PFSK-1 (cell line): ENCODE measurements around the gene TMEM229B.

Experiments
- FOXP2 ChIP-seq: optimal IDR thresholded peaks from 2 replicates; pipeline ENCODE3; 2011; ENCODE audit warnings: borderline replicate concordance, control low read depth, inconsistent platforms; ENCODE audit not compliant: insufficient read depth; ENCODE audit errors: extremely low read length, extremely low read depth
- POLR2AphosphoS5 ChIP-seq: IDR thresholded peaks from 2 replicates; pipeline ENCODE4 v1.6.1; 2012; ENCODE audit warnings: low read depth, mild to moderate bottlenecking, control low read depth, low read length, moderate library complexity
- REST ChIP-seq, 2 experiments: IDR thresholded peaks; 2 replicates each; pipeline versions ENCODE4 v1.6.1 to v1.8.0; 2011 to 2012; ENCODE audit warnings: low read depth in 2 of 2, low read length in 2 of 2, control low read depth in 1 of 2, inconsistent platforms in 1 of 2, mild to moderate bottlenecking in 1 of 2, moderate library complexity in 1 of 2; ENCODE audit not compliant: insufficient read depth in 1 of 2
- SIN3A ChIP-seq: IDR thresholded peaks from 2 replicates; pipeline ENCODE4 v1.6.1; 2012; ENCODE audit warnings: mild to moderate bottlenecking, low read length, moderate library complexity, borderline replicate concordance; ENCODE audit not compliant: insufficient read depth
- TAF1 ChIP-seq: IDR thresholded peaks from 2 replicates; pipeline ENCODE4 v1.6.1; 2012; ENCODE audit warnings: low read length, control low read depth, borderline replicate concordance; ENCODE audit not compliant: insufficient read depth

The TMEM229B gene

GRCh38 chr14:67426983-67427606, 61.4 kb downstream of the TMEM229B start:
- TF ChIP-seq POLR2AphosphoS5 (no peak), TAF1 (no peak), FOXP2 (no peak), REST (IDR thresholded peaks at IDR 0.05; ENCODE audit: insufficient read depth in 1 of 2, low read depth in 2 of 2, low read length in 2 of 2) (no peak), SIN3A (no peak)

- TF ChIP-seq FOXP2 (no peak), POLR2AphosphoS5 (no peak), REST (IDR thresholded peaks at IDR 0.05; ENCODE audit: insufficient read depth in 1 of 2, low read depth in 2 of 2, low read length in 2 of 2) (no peak), SIN3A (no peak), TAF1 (no peak)
These were observed 62.4 kb downstream of the TMEM229B start for GRCh38 chr14:67426161-67426560.

- TF ChIP-seq TAF1 (no peak), REST (IDR thresholded peaks at IDR 0.05; ENCODE audit: insufficient read depth in 1 of 2, low read depth in 2 of 2, low read length in 2 of 2) (no peak), POLR2AphosphoS5 (no peak), FOXP2 (no peak), SIN3A (no peak)
These were observed 62.9 kb downstream of the TMEM229B start for GRCh38 chr14:67425608-67426007.

GRCh38 chr14:67424539-67424938, 64.0 kb downstream of the TMEM229B start:
- no peak for TF ChIP-seq REST (IDR thresholded peaks at IDR 0.05; ENCODE audit: insufficient read depth in 1 of 2, low read depth in 2 of 2, low read length in 2 of 2)
- TF ChIP-seq POLR2AphosphoS5, result no peak
- TF ChIP-seq TAF1, result no peak
- TF ChIP-seq SIN3A, result no peak
- no peak for TF ChIP-seq FOXP2

- TF ChIP-seq TAF1 (no peak), FOXP2 (no peak), REST (IDR thresholded peaks at IDR 0.05; ENCODE audit: insufficient read depth in 1 of 2, low read depth in 2 of 2, low read length in 2 of 2) (no peak), SIN3A (no peak)
These were observed 65.1 kb downstream of the TMEM229B start for GRCh38 chr14:67423424-67423823.
